HG03025 (cell line): ENCODE measurements around the gene SOX8.
"Not testable (repeated sequence)": the region's sequence is repeated elsewhere in the genome, so short reads cannot be mapped to it uniquely, and the experiment has no call there.

Experiments used
- ATAC-seq: cut with Tn5 transposase; IDR thresholded peaks from one replicate; pipeline ENCODE4 v1.9.1; 2021; ENCODE audit warnings: mild to moderate bottlenecking, moderate library complexity; ENCODE audit not compliant: unreplicated experiment, low FRiP score

Gene SOX8

DNA sequence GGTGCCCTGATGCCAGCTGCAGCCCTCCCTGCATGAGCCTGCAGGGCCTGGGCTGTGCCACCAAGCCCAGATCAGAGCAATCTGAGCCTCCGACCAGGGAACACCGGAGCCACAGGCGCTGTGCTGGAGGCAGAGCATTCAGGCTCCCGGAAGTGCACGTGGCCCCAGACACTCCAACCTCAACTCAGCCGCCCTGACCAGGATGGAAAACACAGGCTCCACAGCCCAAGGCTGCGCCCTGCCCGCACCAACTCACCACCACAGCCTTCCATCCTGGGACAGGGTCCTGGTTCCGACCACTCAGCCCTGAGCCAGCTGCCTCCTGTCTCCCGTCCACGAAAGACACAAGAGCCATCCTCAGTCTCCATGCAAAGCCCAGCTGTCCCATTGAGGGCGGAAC lies 29.2 kb upstream of the SOX8 start:
- no peak for ATAC-seq

DNA sequence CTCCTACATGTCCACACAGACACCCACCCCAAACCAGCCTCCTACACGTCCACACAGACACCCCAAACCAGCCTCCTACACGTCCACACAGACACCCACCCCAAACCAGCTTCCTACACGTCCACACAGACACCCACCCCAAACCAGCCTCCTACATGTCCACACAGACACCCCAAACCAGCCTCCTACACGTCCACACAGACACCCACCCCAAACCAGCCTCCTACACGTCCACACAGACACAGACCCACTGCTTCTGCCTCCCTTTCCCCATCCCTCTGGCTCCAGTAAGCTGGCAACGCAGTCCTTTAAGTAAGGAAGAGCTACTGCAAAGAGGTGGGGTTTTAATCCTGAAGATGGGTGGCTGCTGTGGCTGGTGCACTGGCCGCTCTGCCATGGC lies 27.8 kb upstream of the SOX8 start:
- not testable (repeated sequence) for ATAC-seq

GRCh38 chr16:955766-956165 lies 25.8 kb upstream of the SOX8 start:
- ATAC-seq, result not testable (repeated sequence)

DNA sequence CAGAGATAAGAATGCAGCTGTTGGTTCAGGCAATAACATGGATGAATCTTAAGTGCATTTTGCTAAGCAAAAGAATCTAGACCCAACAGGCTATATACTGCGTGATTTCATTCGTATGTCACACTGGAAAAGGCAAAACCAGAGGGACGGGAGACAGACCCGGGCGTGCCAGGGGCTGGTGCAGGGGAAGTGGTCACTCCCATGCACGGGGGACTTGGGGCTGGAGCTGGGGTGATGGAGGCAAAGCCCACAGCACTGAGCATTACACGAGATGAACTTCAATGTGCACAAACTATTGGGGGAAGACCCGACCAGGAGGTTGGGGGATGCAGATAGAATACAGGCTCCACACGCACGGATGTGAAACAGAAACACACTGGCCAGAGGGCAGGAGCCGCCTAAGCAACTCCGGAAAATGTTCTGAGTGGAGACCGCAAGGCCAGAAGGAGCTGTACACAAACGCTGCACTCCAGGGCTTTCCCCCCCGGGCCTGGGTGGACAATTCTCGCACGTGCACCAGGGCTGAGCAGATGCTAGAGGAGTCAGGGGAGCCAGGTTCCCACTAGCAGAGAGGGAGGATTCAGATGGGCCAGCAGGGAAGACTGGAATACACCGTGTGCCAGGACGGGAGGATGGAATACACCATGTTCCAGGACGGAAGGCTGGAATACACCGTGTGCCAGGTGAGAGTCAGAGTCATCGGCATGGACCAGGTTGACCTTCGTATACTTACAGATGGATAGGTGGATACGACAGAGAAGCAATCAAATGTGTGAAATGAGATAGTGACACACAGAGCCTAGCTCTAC lies 22.1 kb upstream of the SOX8 start:
- no peak for ATAC-seq

DNA sequence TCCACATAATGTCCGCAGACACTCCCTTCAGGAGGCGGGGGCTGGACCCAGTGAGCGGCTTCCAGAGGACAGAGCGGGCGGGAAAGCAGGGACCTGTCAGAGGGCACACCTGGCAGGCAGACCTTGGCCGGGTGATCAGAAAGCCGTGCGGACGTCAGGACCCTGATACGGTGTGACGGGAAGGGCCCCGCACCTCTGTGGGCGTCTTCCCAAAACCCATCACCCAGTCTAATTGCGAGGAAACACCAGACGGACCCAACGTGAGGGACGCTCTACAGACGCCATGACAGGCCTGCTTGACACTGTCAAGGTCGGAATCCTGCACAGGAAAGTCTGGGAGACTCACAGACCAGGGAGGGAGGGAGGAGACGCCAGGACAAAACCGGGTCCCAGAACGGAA lies 19.2 kb upstream of the SOX8 start:
- no peak for ATAC-seq

- no peak for ATAC-seq
These were observed 18.4 kb upstream of the SOX8 start for GRCh38 chr16:962901-963814.

GRCh38 chr16:963913-964312 lies 17.7 kb upstream of the SOX8 start:
- no peak for ATAC-seq

GRCh38 chr16:964356-965035 lies 17.1 kb upstream of the SOX8 start:
- no peak for ATAC-seq

- no peak for ATAC-seq
These were observed 16.6 kb upstream of the SOX8 start for GRCh38 chr16:965036-965395.

GRCh38 chr16:965487-965886 lies 16.1 kb upstream of the SOX8 start:
- ATAC-seq, result no peak

DNA sequence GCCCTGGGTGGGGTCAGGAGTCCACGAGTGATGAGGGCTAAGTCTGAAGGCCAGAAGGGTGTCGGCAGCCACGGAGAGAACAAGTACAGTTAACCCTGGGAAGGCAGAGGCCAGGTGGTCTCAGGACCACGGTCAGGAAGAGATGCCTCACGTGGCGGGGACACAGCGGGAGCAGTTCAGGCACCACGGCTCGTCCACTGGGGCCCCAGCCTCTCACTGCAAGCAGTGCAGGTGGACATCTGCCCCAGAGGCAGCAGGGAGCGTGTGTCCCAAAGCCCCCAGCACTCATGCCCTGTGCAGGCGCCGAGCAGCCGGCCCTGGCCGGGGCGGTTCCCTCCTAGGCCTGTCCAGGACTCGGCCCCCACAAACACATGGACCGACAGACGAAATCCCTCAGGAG lies 15.5 kb upstream of the SOX8 start:
- no peak for ATAC-seq

DNA sequence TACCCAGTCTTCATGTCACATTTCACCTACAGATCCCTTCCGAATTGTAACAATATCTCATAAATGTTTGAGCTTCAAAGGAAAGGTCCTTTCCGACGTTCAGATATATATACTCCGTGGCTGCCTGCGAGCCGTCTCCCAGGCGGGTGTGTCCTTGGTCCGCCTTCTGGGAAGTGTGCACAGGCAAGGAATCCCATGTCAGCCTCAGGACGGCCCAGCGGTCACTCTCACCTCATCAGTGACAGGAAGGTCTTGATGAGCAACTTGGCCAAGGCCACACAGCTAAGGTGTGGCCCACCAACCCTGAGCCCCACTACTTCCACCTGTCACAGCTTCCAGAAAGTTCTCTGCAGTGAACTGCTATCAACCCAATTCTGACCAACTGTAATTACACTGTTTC lies 15.1 kb upstream of the SOX8 start:
- no peak for ATAC-seq

DNA sequence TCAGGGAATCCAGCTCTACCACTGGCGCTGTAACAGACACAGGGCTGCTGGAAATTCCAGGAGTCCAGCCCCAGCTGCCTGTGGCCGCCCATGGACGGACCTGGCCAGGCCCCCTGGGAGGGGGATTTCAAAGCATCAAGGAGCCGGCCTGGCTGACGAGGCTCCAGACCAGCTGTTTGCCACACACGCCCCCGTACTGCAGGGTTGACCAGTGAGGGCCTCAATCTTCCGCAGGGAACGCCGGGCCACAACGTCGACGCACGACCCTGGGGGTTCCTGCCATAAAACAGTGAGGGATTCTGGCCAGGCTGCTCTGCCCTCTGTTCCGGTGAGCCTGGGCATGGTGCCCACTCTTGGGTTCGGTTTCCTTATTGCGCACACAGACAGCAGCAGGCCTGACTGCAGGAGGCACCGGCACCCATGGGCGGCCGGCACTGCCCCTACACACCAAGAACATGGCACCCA lies 14.5 kb upstream of the SOX8 start:
- ATAC-seq, result no peak

DNA sequence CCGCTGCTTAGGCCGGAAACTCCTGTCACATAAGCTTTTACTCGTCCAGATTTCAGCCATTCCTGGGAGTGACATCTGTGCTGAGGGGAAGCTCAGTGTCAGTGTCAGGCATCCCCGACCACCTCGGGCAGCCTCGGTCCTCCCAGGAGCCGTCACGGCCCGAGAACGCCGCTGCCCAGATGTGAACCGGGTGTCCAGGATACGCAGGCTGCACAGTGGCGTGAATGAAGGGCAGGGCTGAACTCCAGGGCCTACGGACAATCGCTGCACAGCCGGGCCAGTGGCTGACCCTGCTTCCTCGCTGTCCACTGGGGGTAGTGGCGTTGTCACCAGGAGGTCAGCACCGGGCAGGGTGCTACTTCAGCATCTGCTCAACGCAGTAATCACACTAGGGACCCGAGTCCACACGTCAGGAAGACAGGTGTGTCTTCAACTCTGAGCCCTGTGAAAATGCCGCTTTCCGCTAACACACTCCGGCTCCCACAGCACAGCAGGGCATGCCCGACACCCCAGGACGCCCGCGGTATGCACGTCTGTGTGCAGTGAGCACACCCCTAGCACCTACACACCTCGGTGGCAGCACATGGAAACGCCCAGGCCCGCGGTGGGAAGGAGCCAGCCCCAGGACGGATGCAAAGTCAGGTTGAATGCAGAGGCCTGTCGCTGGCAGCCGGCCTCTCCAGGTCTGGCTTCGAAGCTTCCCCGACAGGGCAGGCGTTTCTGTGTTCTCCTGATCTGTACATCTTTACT lies 13.8 kb upstream of the SOX8 start:
- ATAC-seq, result no peak

GRCh38 chr16:968620-969019 lies 12.9 kb upstream of the SOX8 start:
- ATAC-seq, result no peak

- ATAC-seq, result peak; percentile 8
These were observed 11.8 kb upstream of the SOX8 start for GRCh38 chr16:969508-970385.

- peak; percentile 23 for ATAC-seq
These were observed 11.2 kb upstream of the SOX8 start for GRCh38 chr16:970386-970765.

DNA sequence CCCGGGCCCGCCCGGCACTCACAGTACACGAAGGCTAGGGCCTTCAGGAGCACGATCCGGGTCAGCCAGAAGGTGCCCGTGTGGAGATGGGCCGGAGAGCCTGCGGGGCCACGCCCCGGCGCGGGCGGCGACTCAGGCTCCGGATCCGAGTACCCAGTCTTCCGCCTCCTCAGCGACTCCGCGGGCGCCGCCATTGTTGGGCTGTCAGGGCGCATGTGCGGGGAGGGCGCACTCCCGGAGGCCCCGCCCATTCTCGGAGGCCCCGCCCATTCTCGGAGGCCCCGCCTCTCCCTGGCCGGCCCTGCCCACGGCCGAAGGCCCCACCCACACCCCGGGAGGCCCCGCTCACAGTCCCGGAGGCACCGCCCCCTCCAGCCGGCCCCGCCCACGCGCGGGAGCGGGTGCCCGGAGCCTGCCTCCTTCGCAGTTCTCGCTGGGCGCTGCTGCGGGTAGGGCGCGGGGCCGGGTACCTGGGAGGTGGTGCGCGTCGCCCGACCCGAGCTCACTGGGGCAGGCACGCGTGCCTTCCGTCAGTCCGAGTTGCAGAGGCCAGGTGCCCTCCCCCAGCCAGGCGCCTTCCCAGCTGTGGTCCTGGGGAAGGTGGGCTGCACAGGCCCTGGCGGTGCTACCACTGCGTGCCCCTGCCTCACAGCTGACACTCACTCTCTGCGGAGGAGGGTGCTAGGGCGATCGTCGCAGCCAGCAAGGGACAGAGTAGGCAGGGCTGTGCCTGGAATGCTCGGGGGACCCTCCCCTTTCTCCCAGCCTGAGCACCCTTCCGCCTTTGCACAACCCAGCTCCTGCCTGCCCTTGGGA lies 10.6 kb upstream of the SOX8 start, which contains the start of gene LMF1:
TSS of gene LMF1 (minus strand) at position 219 of the 816 bp plus-strand sequence. CDS start at position 215, 4 bp downstream.
- ATAC-seq, result peak; percentile 59

DNA sequence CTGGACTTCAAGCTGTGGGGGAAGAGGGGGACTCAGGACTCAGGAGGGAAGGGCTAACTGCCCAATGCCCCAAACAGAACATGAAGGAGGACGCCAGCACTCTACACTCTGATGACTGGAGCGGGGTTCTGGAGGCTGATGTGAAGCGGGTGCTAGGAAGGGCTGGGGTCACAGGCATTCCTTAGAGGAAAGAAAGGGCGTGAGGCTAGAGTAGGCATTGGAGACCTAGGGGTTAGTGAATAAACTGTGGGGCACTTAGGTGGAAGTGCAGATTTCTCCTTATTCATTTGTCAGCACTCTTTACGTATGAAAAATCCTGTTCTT lies 10.0 kb upstream of the SOX8 start:
- ATAC-seq, result no peak
